GM21423 (cell line): ENCODE results near the gene LAMA5.

Source experiments
- ATAC-seq: cut with Tn5 transposase; IDR thresholded peaks from one replicate; pipeline ENCODE4 v1.9.1; 2021; ENCODE audit warnings: mild to moderate bottlenecking, moderate library complexity; ENCODE audit not compliant: unreplicated experiment

Gene LAMA5

DNA sequence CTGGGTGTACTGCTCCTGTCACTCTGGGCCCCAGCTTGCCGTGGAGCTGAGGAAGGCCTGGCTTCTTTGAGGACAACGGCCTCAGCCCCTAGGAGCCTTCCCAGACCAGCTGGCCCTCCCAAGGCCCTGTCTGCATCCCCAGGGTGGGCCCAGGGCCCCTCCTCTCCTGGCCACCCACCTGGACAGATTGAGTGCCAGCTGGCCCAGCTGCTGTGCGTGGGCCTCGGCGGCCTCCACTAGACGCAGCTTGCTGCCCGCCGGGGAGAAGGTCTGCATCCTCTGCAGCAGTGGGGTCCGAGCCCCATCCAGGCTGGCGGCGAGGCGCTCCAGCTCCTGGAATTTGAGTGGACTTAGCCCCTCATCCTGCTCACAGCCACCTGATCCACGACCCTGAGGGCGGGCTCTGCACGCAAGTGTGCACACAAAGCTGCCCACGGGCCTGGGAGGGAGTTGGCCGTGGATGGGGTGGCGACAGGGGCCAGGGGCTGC is 49.9 kb downstream of the LAMA5 start:
- ATAC-seq, result no peak

DNA sequence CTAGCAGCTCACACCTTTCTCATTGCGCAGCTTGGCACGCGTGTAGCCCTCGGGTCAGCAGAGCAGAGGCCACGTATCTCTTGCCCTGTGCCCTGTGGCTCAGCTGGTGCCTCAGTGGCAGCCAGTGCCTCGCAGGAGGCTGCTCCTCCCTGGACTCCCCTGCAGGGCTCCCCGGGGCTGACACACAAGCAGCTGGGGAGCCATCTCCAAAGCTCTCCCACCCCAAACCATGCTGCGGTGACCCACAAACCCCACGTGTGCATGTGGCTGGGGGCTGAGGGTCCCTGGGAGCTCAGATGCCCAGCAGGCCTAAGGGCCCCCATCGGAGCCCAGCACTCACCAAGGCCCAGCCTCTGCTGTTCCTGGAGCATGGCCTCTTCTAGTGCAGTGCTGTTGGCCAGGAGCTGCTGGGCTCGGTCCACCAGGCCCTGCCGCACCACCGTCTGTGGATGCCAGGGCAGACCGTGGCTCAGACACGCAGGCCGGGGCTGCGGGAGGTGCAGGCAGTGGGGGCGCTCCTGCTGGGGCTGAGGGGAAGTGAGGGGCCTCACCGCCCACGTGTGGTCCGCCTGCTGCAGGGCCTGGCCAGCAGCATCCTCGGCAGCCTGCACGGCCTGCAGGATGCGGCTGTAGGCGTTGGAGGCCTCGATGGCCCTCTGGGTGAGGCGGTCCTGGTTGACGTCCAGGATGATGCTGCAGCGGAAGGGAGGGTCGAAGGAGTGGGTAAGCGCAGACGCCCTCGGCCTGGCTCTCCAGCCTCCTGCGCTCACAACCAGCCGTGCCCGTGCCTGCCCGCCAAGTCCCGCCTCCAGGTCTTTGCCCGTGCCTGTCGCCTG is 50.6 kb downstream of the LAMA5 start:
- ATAC-seq, result no peak

DNA sequence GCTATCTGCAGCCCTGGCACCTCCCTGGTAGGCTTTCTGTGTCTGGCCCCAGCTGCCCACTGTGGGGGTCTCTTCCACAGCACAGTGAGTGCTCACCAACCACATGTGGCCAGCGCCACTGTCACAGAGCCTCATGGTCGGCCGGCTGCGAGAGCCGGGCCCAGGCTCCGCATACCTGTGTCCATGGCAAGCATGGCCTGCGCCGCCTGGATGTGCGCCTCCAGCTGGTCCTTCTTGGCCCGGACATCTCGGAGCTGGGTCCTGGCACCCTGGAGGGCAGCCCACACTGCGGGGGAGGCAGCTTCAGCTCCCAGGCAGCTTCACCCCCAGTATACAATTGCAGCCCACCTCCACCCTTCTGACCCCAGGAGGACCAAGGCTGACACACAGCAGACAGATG is 51.3 kb downstream of the LAMA5 start:
- no peak for ATAC-seq

DNA sequence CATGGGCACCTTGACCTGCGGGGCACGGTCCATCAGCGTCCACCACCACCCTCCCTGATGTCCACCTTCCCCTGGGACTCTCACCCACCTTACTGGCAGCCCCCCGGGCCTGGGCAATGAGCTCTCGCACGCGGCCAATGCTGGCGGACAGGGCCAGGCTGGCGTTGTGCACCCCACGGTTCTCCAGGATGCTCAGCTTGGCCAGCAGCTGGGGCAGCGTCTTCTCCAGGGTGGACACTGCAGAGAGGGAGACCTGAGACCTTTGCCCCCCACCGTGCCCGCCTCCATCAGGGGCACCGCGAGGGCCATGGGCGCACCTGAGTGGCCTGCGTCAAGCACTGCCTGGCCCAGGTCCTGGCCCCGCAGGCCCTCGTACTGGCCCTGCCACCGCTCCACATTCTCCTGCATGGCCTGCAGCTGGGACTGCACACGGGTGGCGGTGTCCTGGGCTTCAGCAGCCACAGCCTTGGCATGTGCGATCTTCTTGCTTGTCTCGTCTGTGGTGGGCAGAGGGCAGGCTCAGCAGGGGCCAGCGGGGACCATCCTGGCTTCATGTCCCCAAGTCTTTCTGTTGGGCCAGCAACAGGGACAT is 52.3 kb downstream of the LAMA5 start:
- ATAC-seq, result no peak

DNA sequence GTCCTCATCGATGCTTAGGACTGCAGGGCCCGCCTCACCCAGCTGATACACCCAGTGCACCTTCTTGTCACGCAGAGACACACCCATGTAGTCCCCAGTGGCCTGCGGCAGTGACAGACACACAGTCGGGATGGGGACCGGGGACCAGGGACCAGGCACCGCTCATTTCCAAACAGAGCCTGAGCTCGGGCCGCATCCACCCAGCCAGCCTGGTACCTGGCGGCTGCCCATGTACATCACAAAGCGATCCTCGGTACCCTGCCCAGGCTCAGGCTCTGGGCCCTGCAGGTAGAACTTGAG is 52.8 kb downstream of the LAMA5 start:
- no peak for ATAC-seq

DNA sequence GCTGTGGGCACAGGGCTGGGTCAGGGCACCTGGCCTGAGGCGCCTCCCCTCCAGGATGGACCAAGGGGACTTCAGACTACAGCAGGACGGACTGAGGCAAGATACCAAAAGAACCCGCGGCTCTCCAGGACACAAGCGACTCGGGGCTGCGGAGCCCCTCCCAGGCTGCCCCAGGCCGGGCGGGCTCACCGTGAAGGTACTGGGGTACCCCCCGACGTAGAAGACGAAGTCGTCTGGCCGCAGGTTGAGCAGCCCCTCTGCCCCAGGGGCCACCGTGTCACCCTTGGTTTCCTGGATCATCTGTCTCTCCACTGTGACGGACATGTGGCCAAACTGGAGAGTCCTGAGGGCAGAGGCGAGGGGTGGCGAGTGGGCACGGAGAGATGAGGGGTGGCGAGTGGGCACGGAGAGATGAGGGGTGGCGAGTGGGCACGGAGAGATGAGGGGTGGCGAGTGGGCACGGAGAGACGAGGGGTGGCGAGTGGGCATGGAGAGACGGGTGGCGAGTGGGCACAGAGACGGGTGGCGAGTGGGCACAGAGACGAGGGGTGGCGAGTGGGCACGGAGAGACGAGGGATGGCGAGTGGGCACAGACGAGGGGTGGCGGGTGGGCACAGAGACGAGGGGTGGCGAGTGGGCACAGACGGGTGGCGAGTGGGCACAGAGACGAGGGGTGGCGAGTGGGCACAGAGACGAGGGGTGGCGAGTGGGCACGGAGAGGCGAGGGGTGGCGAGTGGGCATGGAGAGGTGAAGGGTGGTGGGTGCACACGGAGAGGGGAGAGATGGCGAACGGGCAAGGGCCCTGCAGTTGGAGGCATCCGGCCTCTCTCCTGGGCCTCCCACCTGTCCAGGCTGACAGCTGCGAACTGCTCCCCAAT is 53.4 kb downstream of the LAMA5 start:
- ATAC-seq, result no peak

DNA sequence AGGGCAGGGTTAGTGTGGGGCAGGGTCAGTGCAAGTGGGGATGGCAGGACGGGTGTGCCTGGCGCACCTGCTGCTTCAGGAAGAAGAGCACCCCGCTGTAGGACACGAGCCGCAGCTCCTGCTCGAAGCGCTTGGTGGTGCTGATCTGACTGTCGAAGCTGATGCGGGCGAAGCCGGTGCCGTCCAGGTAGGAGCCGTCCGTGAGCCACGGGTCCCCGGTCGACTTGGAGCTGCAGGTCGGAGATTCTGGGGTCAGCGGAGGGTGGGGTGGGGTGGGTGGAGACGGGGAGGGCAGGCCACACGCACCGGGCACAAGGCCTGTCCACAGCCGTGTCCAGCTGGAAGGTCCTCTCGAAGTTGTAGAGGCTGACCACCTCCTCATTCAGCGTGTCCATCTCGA is 54.1 kb downstream of the LAMA5 start:
- no peak for ATAC-seq

DNA sequence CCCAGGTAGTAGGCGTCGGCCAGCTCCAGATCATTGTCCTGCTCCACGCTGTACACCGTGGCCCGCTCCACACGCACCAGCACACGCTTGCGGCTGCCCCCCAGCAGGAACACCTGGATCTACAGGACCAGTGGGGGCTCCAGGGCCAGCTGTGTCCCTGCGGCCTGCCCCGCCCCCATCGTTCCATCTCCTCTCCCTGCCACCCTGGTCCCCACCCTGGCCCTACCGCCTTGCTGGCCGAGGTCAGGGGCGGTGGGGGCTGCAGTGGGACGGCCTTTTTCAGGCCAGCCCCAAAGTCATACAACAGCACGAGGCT is 54.5 kb downstream of the LAMA5 start:
- ATAC-seq, result no peak

DNA sequence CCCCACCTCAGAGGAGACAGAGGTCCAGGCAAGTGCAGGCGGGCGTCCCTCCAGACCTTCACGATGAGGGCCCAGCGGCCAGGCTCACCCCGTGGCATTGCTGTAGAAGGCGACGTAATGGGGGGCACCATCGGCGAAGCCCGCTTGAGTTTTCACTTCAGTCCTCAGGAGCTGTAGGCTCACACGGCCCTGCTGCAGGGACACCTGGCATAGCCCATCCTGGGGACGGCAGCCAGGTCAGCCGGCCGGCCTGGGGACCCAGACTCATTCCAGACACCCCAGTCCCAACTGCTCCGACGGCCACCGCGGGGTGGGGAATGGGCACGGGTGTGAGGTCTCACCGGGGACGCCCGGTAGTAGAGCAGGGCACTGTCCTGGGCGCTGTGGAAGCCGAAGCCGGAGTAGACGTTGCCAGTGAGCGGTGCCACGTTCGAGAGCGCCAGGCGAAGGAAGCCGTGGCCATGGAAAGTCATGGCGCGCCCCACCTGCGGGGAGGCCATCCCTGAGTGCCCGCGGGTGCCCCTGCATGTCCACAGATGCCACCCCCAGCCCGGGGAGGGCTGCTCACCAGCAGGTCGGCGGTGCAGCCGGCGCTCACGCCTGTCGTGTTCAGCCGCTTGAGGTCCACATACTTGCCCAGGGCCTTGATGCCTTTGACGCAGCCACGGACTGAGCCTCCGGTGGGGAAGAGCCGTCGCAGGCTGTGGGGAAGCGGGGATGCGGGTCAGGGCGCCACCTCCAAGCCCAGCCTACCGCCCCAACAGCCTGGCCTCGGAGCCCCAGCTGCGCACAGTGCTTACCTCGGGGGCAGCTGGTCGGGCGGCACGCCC is 55.1 kb downstream of the LAMA5 start:
- no peak for ATAC-seq

DNA sequence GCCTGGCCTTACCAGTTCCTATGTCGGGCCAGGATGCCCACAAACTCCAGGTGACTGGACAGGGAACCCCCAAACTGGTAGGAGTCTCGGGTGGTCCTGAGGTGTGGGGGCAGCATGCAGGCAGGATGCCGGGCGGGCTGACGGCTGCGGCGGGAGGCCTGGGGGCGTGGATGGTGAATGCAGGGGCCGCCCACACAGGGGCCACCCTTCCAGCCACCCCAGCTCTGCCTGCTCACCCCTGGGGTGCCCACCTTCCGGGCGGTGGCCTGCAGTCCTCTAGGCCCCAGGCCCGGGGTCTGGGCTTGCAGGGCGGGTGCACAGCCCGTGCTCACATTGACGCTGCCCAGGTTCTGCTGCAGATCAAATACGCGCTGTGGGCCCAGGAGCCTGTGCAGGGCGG is 56.0 kb downstream of the LAMA5 start:
- ATAC-seq, result no peak

DNA sequence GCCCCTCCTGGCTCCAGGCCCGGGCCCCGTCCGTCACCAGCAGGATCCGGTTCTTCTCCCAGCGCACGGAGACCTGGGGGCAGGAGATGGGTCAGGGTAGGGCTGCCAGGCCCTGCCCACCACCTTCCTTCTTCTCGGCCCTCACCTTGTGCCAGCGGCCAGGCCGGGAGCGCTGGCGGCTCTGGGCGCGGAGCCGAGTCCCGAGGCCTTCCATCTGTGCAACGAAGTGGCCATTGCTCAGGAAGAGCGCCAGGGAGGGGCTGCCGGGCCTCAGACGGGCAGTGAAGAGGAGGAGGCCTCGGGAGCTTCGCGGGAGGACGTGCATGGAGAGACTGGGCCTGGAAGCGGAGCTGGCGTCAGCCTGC is 56.4 kb downstream of the LAMA5 start:
- ATAC-seq, result no peak

DNA sequence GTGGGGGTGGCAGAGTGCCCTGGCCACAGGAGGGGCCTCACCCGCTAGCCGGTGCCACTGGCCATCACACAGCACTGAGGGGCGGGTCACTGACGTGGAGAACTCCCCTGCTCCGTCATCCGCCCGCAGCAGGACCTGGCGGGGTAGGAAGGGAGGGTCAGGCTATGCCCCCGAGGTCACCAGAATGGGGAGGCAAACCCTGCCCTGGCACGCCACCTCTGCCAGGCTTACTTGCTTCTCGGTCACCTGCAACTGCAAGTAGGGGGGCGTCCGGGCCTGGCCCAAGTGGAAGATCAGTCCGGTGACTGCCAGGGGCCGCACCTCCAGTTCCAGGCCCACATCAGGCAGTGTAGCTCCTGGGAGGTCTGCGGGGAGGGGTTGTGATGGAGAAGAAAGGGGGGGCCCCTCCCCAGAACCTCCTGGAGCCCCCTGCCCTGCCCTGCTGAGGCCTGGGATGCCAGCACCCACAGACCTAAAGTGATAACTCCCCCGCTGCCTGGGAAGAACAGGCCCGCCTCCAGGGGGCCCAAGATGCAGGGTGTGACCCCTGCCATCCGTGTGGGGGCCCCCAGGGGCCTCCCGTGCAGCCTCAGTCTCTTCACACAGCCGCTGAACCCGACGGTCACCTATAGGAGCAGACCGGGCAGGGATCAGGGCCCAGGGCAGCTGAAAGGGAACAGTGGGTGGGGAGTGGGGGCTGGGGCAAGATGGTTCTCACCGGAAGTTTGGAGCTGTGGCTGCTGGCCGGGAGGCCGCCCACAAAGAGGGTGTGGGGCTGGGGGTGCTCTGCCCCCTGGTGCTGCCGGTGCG is 57.0 kb downstream of the LAMA5 start:
- no peak for ATAC-seq

DNA sequence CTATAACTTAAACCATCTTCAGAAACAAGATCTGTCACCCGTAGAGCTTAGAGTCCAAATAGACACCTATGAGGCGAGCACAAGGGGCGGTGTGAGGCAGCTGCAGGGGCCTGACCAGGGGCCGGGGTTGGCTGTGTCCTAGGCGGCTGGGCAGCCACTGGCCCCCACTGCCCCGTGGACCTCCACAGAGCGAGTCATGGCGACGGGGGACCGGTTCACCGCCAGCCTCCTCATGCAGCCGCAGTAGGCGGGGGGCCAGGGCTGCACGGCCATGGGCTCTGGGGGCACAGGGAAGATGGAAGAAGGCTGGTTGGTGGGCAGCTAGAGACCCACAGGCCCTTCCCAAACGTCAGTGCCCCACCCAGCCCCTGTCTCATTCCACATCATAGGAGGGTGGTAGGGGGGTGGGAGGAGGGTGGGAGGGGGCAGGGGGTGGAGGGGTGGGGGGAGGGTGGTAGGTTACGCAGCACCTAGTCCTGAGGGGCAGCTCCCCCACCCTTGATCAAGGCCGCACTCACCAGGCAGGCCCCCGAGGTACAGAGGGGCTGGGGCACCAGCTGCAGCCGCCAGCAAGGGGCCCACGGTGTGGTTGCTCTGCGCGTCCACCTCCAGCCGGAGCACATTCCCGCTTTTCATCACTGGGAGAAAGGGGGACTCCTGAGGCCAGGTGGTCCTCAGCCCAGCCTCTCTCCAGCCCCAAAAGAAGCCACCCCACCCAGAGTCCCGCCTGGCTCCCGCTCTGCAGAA is 57.7 kb downstream of the LAMA5 start:
- no peak for ATAC-seq

DNA sequence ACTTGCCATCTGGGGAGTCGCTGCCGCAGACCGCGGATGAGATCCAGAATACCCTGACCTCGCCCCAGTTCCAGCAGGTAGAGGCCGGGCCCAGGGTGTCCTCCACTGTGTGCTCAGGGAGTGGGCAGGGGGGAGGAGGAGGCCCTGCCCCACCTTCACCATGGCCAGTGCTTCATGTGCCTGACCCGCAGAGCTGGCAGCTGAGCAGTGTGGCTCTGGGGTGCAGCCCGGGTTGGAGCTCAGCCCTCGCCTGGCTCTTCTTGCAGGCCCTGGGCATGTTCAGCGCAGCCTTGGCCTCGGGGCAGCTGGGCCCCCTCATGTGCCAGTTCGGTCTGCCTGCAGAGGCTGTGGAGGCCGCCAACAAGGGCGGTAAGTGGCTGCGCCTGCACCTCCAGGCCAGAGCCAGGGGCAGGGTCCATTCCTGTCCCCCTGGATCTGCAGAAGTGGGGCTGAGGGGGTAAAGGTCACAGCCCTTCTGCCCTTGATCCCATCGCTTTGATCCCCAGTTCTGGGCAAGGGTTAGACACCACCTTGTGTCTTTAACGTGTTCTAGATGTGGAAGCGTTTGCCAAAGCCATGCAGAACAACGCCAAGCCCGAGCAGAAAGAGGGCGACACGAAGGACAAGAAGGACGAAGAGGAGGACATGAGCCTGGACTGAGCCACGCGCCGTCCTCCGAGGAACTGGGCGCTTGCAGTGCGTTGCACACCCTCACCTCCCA is 58.9 kb downstream of the LAMA5 start:
- no peak for ATAC-seq

DNA sequence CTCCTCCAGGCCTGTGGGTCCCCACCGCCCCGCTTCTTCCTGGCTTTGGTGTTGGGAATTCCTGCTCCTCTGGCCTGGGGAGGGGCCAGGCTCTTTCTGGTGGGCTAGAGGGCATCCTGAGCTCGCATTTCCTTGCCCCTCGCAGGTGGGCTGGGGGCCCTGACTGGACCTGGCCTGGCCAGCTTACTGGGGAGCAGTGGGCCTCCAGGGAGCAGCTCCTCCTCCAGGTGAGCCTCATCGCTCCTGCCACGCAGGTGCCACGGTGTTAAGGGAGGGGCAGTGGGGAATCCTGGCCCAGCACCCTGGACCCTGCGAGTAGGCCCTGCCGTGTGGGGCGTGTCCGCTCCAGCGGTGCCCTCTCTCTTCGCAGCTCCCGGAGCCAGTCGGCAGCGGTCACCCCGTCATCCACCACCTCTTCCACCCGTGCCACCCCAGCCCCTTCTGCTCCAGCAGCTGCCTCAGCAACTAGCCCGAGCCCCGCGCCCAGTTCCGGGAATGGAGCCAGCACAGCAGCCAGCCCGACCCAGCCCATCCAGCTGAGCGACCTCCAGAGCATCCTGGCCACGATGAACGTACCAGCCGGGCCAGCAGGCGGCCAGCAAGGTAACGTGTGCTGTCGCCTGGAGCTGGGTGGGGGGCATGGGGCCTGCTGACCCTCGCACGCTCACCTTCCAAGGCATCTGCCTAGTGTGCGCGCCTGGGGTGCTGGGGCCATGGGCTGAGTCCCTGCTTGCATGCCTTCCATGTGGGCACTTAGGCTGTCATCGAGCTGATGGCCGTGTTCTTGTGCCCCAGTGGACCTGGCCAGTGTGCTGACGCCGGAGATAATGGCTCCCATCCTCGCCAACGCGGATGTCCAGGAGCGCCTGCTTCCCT is 59.6 kb downstream of the LAMA5 start:
- no peak for ATAC-seq

DNA sequence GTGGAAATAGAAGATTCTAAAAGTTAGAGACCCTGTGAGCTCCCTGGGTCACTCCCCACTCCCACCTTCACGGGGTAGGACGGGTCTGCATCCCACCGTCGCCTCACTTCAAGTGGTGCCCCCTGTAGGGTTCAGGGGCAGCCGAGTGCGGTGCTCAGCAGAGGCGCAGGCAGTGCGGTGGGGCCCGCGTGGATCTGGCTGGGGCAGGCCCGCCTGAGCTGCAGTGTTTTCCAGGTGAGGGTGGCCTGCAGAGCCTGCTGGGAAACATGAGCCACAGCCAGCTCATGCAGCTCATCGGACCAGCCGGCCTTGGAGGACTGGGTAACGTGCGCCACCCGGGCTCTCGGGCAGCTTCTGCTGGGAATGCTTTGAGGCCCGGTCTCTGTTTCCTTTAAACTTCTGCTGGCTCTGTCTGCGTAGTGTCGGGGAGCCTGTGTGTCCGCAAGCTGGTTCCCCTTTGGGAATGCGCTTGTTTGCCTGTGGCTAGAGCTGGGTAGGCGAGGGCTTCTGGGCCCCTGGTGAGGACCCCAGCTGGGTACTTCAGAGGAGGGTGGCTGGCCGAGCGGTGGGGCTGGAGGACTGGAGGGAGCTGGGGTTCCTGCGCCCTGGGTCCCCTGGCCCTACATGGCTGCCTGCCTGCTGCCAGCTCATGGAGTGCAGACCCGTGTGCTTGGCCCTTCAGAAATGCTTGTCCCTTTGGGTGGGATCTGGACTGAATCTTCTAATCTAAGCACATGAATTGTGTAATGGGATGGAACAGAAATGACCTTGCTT is 60.5 kb downstream of the LAMA5 start:
- ATAC-seq, result no peak

DNA sequence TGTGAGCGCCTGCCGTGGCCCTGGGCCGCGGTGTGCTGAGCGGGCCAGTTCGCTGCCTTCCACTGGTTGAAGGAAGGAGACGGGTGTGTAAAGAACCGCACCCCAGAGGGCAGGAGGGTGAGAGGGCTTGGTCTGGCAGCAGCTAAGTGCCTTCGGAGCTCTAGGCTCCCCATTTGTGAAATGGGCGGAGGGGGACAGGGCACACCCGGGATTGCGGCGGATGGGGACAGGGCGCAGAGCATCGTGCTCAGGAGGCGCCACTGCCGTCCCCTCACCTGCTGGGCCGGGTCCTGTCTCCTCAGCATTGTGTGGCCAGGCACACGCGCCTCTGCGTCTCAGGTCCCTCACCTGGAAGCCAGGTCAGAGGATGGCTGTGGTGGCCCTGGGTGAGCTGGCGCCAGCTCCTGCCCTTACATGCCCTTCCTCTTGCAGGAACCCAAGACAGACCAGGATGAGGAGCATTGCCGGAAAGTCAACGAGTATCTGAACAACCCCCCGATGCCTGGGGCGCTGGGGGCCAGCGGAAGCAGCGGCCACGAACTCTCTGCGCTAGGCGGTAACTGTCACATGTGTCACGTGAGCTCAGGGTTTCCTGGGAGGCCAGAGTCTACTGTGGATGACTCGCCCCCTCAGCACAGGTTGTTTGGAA is 61.2 kb downstream of the LAMA5 start:
- no peak for ATAC-seq
